GM21515 (cell line): ENCODE results near the gene ONECUT3.

Experiments used
- ATAC-seq: cut with Tn5 transposase; IDR thresholded peaks from one replicate; pipeline ENCODE4 v1.9.1; 2021; ENCODE audit not compliant: unreplicated experiment

Gene ONECUT3

DNA sequence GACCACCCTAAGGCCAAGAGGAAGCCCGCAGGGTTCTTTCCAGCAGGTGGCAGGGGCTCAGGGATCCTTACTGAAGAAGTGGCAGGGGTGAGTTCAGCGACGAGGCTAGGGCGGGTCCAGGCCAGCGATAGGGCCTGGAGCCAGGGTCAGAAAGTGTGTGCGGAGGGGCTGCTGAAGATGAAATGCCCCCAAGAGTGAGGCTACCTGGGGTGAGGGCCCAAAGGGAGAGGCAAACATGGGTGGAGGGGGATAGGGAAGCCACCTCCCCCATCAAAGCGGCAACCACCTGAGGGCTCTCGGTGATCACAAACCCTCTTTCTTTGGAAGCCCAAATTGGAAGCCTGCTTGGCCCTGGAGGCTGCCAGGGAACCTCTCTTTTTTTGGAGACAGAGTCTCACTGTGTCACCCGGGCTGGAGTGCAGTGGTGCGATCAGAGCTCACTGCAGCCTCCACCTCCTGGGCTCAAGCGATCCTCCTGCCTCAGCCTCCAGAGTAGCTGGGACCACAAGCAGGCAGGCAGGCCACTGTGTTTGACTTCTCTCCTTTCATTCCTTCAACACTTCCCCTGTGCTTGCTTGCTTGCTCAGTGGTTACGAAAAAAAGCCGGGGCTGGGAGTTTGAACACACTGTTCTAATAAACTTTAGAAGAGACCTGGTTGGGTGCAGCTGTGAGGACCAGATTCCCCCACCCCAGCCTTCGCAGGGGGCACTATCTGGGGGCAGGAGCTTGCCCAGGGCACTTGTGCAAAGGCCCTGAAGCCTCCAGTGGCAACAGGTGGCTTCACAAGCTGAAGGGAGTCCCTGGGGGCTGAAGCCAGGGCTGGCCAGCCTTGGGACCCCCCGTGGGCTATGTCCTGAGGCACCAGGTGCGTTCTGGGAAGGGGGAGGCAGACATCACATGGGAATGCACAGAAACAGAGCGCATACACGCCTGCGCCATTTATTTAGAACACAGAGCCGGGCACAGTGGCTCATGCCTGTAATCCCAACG is 60.2 kb downstream of the ONECUT3 start:
- no peak for ATAC-seq

DNA sequence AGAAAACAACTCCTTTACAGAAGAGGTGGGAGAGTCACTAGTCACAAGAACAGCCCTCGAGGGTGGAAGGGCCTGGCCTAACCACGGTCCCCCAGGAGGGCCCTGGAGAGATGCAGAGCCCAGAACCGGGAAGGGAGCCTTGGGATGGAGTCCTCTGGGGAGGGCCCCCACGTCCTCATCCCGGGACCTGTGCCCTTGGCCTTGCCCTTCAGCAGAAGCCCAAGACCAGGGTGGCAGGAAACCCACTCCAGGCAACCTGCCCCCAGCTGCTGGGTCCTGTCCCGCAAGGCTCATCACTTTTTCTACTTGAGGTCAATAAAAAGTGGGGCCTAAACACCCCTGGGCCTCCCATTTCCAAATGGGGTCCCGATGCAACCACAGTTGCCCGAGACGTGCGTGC is 61.1 kb downstream of the ONECUT3 start:
- ATAC-seq = no peak

DNA sequence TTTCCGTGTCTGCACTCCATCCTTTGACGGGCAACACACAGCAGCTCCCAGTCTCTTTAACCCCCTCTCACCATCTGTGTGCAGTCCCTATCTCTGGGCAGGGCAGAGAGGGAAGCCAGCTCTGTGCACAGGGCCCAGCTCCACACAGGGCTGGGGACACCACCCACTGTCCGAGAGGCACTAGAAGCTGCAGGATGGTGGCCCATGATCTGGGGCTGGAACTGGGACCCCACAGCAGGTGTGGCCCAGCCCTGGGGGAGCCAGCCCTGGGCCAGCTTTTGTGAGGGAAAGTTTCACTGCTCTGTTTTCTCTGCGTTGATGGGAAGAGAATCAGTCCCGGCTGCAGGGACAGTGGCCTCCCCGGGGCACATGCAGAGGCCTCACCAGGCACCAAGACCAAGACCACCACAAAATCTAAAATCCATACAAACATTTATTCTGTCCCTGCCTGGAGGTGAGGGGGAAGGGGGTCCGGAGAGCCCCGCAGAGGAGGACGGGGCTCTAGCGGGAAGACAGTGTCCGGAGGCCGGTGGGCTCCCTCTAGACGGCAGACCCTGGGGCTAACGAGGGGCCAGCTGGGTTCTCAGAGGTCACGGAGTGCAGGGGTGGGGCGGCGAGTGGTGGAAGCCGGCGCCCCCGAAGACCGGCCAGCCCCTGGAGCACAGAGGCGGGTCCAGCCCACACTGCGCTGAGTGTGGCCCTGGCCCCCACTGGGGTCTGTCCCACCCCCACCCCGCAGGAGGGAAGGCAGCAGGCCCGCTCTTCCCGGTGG is 61.7 kb downstream of the ONECUT3 start:
- no peak for ATAC-seq

DNA sequence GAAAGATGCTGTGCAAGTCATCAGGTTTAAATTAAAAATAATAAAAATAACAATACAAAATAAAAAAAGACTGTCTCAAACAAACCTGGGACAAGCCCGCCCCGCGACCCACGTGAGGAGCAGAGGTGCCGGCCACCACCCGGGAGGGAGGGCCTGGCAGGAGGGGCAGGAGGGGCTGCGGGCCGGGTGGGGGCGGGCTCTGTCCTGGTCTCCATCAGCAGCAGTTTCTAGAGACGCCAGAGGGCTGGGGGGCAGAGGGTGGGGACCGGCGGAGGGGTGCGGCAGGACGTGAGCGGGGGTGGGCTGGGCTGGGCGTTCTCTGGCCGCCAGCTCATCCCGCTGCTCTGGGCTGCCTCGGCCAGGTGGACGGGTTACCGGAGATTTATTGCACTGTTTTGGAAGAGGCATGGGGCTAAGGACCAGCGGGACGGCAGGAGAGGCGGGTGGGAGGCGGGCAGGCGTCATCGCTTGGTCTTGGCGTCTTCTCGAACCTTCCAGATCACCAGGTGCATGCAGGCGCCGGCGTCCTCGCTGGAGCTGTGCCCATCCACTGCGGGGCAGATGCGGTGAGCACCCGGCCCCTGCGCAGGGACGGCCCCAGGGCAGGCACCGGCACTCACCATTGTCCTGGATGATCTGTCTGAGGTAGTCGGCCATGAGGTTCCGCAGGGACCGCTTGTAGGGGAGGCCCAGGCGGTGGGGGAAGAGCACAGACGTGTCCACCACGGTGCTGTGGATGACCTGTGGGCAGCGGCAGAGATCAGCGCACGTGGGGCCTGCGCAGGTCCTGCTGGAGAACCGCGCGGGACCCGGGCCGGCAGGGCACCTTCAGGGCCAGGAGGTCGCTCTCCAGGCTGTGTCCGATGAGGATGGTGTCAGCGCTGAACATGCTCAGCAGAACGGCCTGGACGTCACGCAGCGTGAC is 62.6 kb downstream of the ONECUT3 start:
- ATAC-seq = no peak

DNA sequence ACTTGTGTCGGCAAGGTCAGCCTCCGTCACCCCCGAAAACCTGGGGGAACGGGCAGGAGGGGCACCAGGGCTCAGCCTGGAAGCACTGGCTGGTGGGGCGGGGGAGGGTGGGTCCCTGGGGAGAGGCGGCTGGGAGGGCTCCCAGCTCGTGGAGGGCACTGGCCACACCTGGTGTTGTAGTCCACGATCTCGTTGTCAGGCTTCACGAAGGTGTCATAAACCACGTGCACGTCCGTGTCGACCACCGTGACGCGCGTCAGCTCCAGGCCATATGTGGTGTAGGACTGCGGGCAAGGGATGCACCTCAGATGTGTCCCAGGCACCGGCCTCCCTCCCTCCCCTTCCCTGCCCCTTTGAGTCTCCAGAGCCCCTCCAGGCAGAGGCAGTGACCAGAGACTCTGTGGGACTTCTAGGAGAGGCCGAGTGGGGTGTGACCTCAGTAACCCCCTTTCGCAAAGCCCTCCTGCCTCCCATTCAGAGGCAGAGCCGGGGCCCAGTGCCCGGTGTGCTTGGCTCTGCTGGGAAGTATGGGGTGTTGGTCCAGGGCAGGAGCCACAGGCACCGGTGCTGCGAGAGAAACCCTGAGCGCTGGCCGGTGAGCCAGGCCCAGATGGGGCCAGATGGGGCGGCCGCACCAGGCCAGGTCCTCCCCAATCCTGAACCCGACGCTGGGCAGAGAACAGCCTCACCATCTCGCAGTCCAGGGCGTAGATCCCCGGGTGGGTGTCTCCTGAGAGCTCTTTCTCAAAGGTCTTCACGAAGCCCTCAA is 63.4 kb downstream of the ONECUT3 start:
- no peak for ATAC-seq

DNA sequence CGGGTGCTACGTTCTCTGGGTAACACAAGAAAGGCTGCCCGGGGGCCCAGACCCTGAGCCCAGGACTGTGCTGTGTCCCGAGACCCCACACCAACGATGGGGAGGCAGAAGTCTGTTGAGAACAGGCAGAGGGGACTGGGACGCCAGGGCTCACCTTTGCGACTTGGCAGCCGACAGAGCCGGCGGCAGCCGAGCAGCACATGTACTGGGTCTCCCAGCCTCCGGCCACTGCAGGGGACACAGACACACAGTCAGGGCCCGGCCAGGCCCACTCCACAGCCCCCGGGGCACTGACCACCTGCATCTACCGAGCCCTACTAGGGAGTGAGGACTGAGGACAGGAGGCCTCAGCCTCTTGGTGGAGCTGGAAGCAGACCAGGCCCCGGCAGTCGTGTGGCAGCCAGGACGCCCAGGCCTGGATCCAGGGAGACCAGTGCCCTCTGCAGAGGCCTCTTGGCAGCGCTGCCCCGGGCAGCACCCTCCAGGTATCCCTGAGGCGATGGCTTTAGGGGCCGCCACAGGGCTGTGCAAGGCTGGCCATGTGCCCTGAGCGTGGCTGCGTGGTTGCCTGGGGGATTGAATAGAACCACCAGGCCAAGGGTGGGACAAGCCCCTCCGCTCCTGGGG is 64.4 kb downstream of the ONECUT3 start:
- ATAC-seq = no peak

DNA sequence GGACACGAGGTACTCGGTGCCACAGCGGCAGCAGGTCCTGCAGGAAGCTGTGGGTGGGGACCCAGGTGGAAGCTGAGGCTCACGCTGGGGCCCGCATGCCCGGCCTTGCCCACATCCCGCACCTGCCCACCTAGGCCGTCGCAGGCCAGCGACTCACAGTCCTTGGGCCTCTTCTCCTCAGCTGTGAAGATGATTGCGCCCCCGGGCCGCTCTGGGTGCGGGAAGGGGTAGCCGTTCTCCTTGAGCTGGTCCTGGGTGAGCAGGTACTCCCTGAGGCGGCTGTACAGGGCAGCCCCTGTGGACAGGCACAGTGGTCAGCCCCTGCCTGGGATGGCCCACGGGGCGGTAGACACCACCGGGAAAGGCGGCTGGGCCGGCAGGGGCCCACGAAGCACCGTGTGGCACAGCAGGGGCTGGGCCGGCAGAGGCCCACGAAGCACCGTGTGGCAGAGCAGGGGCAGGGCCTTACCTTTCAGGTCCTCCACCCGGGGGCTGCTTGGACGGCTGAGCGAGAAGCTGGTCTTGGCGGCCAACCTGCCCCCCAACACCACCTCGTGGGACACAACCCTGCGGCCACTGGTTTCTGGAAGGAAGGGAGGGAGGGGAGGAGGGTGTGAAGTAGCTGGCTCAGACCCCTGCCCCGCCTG is 65.4 kb downstream of the ONECUT3 start:
- ATAC-seq = no peak

DNA sequence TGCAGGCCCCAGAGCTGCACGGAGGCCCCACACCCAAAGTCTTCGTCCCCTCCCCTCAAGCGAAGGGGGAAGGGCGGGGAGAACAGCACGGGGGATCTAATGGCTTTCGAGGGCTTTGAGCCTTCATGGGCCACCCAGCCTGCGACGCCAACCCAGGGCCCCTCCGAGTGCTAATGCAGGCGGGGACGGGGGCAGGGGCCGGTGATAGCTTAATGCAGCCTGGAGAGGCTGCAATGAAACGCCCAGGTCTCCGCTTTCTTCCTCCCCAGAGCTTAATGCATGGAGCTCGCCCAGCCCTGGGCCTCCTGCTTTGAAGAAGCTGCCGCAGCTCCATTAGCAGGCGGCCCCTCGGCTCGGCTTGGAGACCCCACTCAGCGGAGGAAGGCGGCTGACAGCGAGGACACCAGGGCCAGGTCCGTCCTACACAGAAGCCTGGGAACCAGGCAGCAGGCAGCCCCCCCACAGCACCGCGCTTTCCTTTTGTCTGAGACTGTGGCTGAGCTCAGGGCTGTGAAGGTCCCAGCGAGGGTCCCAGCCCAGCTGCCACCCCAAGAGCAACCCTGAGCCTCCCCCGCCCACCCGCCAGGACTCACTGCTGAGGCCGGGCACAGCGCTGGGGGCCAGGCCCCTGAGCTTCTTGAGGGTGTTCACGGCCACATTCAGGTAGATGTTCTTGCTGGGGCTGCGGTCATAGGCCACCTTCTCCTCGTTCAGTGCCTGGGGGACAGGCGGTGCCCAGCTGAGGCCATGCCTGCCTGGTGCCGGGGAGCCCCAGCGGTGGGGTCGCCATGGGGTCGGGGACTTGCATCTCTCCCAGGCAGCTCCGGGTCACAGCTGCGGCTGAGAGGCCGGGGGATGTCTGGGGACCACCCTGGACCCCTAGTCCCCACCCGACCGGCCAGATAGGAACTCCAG is 66.3 kb downstream of the ONECUT3 start:
- ATAC-seq = no peak

DNA sequence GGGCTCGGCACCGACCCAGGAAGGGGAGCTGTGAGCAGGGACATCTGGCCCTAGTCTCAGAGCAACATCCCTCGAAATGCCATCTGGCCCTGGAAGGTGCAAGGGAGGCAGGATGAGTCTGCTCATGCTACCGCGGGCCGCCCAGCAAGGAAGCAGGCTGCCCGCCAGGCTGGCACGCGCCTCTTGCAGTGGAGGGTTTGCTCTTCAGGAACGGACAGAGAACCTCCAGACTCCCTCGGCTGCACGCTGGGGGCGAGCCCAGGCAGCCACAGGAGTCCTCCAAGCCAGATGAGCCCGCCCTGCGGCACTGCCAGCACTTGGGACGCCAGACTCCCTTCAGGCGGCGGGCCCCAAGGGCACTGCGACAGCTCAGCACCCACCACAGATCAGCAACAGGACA is 68.9 kb downstream of the ONECUT3 start:
- no peak for ATAC-seq

DNA sequence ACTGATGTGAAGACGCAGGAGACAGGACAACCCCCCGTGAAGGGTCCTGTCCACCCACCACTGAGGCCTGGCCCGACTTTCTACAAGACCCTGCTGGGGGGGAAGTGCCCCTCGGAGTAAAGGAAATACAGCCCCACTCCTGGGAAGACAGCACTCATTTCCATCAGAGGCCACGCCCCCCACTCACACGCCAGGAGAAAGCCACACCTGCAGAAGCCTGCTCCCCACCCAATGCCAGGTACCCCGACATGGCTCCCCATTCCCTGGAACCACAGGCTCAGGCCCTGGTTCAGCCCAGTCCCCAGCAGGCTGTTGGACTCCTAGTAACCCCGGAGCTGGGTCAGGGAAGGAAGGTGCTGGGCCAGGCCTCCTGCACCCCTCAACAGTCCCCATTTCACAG is 69.7 kb downstream of the ONECUT3 start:
- ATAC-seq = no peak

DNA sequence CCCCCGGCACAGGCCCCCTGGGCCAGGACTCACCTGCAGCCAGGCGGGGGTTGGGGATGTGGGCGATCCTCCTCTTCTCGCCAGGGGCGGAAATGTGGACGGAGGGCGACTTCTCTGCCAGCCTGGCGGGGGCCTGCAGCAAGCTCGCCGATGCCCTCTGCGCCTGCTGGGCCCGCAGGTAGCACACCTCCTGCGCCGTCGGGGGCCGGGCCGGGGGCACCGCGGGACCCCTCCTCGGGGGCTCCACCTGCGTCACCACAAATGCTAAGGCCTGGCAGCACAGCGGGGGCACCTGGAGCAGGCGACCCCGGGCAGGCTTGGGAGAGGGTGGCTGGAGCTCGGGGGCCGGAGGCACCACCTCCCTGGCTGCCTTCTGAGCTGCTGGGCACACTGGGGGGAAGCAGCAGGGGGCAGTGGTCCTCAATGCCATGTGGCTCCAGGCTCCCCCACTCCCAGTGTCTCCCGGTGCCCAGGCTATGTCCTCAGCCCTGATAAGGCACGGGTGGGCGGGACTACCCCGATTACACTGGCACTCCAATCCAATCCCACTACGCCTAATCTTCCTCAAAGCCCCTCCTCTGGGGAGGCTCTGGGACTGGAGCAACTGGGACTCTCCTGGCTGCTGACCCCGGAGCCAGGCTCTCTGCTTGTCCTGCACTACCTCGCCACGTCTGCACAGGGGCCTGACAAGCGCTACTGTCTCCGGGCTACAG is 70.4 kb downstream of the ONECUT3 start:
- no peak for ATAC-seq

DNA sequence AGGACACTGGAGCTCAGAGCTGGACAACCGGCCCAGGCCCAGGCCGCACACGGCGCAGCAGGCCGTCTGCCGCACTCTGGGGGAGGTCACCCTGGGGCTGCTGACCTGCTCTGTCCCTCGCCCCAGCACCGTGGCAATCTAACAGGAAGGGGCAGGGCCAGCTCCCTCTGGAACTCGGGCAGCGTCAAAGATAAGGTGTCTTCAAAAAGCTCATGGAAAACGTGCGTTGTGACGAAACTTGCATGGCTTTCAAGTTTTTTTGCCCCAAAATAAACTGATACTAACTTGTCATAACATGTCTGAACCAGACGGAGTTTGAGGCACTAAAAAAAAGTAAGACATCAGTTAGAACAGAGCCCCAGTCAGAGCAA is 70.9 kb downstream of the ONECUT3 start:
- no peak for ATAC-seq

DNA sequence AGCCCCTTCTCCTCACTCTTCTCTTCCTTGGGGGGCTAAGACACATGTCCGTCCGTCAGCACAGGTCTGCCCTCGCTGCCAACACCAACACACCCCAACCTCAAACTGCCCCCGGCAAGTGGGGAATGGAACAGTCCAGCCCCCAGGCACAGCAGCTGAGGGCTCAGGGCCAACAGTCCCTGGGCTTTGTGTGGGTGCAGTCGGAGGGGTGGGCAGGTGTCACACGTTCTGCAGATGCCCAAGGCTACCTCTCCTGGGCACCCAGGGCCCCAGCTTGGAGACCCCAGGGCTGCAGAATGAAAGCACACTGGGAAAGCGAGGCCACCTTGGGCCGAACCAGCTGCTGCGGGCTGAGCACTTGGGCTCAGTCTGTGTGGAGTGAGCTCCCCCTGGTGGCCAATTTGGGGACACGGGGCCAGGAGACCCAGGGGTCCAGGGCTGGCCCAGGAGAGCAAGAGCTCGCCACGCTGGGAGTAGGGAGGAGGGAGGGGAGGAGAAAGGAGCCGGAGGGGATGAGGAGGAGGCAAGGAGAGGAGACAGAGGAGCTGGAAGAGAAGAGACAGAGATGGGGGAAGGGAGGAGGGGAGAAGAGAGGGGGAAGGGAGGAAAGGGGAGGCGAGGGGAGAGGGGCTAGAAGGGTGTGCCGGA is 72.7 kb downstream of the ONECUT3 start:
- ATAC-seq = no peak

DNA sequence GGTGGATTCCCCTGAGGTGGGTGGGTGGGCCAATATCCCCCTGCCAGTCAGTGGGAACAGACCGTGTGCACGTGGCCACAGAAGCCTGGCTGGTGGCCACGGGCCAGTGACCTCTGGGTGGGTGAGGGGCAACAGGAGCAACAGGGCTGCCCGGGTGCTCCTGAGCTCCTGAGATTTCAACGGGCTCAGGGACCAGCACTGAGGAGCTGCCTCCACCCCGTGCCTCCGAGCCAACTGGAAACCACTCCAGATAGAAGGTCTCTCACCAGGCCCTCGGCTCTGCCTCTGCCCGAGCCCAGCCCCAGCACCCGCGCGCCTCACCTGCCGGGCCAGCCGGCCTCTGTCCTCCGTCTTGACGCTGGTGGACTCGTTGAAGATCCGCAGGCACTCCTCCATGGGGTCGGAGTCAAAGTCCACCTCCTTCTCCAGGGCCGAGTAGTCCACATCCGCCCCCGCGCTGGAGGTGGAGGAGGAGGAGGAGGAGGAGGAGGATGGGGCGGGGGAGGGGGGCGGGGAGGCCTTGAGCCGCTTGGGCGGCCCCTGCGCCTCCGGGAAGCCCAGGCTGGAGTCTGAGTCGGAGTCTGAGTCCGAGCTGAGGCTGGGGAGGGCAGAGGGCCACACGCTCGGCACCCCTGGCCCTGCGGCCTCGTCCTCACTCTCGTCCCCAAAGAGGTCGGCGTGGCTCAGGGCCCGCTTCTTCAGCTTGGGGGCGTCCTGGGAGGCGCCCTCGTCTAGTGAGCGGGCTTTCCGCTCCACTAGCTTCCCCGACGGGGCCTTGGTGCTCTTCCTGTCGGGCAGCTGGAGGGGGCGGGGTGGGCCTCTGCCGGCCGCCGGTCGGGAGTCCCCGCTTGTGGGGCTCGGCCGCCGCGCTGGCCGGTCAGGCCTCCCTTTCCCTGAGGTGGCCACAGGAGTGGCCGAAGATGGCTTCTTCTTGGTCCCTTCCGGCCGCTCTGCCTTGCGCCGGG is 73.5 kb downstream of the ONECUT3 start:
- ATAC-seq = no peak

DNA sequence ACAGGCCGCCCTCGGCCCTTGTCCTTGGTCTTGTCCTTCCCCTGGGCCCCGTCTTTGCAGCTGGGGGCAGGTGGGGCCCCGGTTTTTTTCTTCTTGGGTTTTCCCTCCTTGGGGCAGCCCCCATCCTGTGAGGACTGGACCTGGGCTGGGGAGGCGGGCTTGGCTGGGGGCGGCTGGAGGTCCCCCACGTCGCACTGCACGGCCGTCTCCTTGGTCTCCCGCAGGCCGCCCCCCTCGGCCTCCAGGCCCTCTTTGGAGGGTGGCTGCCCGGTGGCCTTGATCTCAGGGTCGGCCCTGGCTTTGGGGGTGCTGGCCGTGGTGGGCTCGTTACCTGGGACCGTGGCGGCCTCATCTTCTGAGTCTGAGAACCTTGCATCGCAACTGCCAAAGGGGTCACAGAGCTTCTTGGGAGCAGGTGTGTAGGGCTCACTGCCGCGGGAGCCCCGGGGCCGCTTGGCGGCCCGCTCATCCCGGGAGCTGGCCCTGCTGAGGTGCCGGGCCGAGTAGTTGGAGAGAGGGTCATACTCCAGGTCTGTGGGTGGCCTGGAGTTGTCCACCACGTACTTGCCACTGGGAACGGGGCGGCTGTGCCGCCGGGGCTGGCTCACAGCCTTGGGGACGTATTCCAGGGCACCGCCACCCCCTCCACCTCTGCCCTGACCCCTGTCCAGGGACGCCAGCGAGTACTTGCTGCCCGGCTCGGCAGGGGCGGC is 74.4 kb downstream of the ONECUT3 start:
- no peak for ATAC-seq
